MCF 10A (cell line): ENCODE data around the gene LTK. TPM values are rescaled to one million over a fixed set of nuclear protein-coding genes. Genes with fewer than 3 reads are reported as not detected.

Source experiments
- BruUV-seq: library from RNA; stranded (reverse); fragments of 400-500 nt; replicated peaks from 2 replicates; lab custom pipeline; 2021; lab: Mats Ljungman, UMichigan
- CTCF ChIA-PET: fragments of 300-600 bp; sonication (Branson Sonifier 250); formaldehyde crosslinking; extraction: SDS; loops from one replicate; lab custom pipeline; 2021; ENCODE audit warnings: antibody characterized with exemption, inconsistent platforms; lab: Yijun Ruan, JAX
- POLR2A ChIA-PET: fragments of 300-600, 350-650 bp; sonication (Branson Sonifier 250); formaldehyde crosslinking; extraction: SDS; loops from one replicate; lab custom pipeline; 2020; ENCODE audit warnings: antibody characterized with exemption, inconsistent platforms; lab: Yijun Ruan, JAX
- DNase-seq: peaks from one replicate; pipeline ENCODE4 v3.0.0-alpha.2; 2018; ENCODE audit not compliant: unreplicated experiment
- H3K27ac Mint-ChIP-seq: one replicate; pipeline ENCODE4 v1.8.0; 2022; ENCODE audit warnings: mild to moderate bottlenecking, low read depth, mixed read lengths; ENCODE audit not compliant: unreplicated experiment
- H3K27me3 Mint-ChIP-seq: one replicate; pipeline ENCODE4 v1.8.0; 2022; ENCODE audit warnings: mixed read lengths; ENCODE audit not compliant: insufficient read depth, unreplicated experiment
- H3K36me3 Mint-ChIP-seq: one replicate; pipeline ENCODE4 v1.8.0; 2022; ENCODE audit warnings: mild to moderate bottlenecking, moderate library complexity, mixed read lengths; ENCODE audit not compliant: insufficient read depth, unreplicated experiment
- H3K4me1 Mint-ChIP-seq: one replicate; pipeline ENCODE4 v1.8.0; 2022; ENCODE audit warnings: mixed read lengths; ENCODE audit not compliant: insufficient read depth, unreplicated experiment
- H3K4me3 Mint-ChIP-seq: one replicate; pipeline ENCODE4 v1.8.0; 2022; ENCODE audit warnings: mild to moderate bottlenecking, moderate library complexity, mixed read lengths; ENCODE audit not compliant: unreplicated experiment
- H3K9me3 Mint-ChIP-seq: one replicate; pipeline ENCODE4 v1.8.0; 2022; ENCODE audit warnings: mixed read lengths; ENCODE audit not compliant: unreplicated experiment
- CTCF ChIP-seq: fragments of 200-600 bp; IDR thresholded peaks from one replicate; pipeline ENCODE4 v1.8.0; 2022; ENCODE audit warnings: antibody characterized with exemption, mild to moderate bottlenecking; ENCODE audit not compliant: unreplicated experiment
- intact Hi-C: fragments of 100-400 bp; cut with micrococcal nuclease; formaldehyde crosslinking; loops from 2 replicates; pipeline ENCODE4 v1.14.1; 2022
- total RNA-seq: library from RNA; stranded (reverse); gene quantifications from 2 replicates; pipeline ENCODE4 v1.2.3, GENCODE V29; 2022

Gene LTK
- total RNA-seq, 1 experiment from 2014 or later: not detected

DNA sequence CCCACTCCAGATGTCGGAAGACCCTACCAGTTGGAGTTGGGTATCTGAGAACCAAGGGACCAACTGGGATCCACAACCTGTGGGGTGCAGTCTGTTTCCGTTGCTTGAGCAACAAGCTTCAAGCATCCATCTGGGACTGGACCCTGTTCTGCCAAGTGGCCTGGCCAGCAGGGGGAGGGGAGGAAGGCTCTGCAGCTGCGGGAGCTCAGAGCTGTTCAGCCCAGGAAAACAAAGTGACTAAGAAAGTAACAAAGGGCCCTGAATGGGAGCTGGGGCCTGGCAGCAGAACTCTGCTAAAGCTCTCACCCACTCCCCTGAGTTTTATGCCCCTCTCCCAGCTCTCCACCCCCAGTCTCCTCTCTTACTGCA lies 48.1 kb upstream of the LTK start:
- BruUV-seq: no TSS peak
- POLR2A ChIA-PET: interaction anchor here (0.6 kb wide), 1 partner anchor 180 kb away, joined by 3 read pairs; no protein-coding TSS in a partner anchor
- CTCF ChIA-PET: interaction anchor here (0.9 to 1.1 kb wide), 2 partner anchors 42 to 210 kb away, joined by 4 read pairs; no protein-coding TSS in a partner anchor
- H3K36me3 Mint-ChIP-seq: no peaks in the 10 kb centered on the region
- no peaks in the 10 kb centered on the region for H3K27me3 Mint-ChIP-seq
- no peak for TF ChIP-seq CTCF
- H3K9me3 Mint-ChIP-seq: no peaks in the 10 kb centered on the region
- H3K4me3 Mint-ChIP-seq: no peak overlapping the region
- DNase-seq: no peak
- intact Hi-C loops: no loop called here
- no peak overlapping the region for H3K27ac Mint-ChIP-seq
- H3K4me1 Mint-ChIP-seq: no peaks in the 10 kb centered on the region

- no peak for TF ChIP-seq CTCF
- Mint-ChIP-seq H3K4me3 (no peak overlapping the region), H3K36me3 (no peaks in the 10 kb centered on the region), H3K27ac (no peak overlapping the region), H3K9me3 (no peaks in the 10 kb centered on the region), H3K27me3 (no peaks in the 10 kb centered on the region), H3K4me1 (no peaks in the 10 kb centered on the region)
- ChIA-PET CTCF (no interaction called here), POLR2A (interaction anchor here (0.6 kb wide), 1 partner anchor 180 kb away, joined by 3 read pairs; no protein-coding TSS in a partner anchor)
- DNase-seq: no peak
- intact Hi-C loops: no loop called here
- BruUV-seq: no TSS peak
These were observed 47.6 kb upstream of the LTK start for GRCh38 chr15:41561104-41561776.

- ChIA-PET CTCF (no interaction called here), POLR2A (no interaction called here)
- H3K27ac Mint-ChIP-seq: no peak overlapping the region
- no peak for DNase-seq
- BruUV-seq: no TSS peak
- no peak overlapping the region for H3K4me3 Mint-ChIP-seq
- TF ChIP-seq CTCF: no peak
- H3K4me1 Mint-ChIP-seq: no peaks in the 10 kb centered on the region
- H3K36me3 Mint-ChIP-seq: no peaks in the 10 kb centered on the region
- H3K9me3 Mint-ChIP-seq: no peaks in the 10 kb centered on the region
- no peaks in the 10 kb centered on the region for H3K27me3 Mint-ChIP-seq
- intact Hi-C loops: no loop called here
These were observed 46.9 kb upstream of the LTK start for GRCh38 chr15:41560572-41560874.

DNA sequence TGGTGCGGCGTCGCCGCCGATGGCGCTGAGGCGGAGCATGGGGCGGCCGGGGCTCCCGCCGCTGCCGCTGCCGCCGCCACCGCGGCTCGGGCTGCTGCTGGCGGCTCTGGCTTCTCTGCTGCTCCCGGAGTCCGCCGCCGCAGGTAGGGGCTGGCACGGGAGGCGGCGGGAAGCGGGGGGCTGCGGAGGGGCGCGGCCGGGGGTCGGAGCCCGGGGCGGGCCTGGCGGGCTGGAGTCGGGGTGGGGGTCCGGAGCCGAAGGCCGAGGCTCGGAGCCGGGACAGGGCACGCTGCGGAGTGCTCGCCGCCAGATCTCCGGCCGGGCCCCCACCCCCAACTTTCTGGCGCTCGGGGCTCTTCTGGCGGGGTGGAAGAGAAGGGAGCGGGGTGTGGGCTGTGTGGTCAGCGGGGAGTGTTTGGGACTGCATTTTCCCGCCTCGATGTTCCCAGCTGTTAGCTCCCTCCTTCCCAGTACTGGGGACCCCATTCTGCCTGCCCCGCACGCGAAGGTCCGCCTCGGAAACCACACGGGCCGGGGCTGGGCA lies 45.7 kb upstream of the LTK start:
- Mint-ChIP-seq H3K4me1 (no peaks in the 10 kb centered on the region), H3K27me3 (no peaks in the 10 kb centered on the region), H3K36me3 (no peaks in the 10 kb centered on the region), H3K27ac (no peak overlapping the region), H3K4me3 (peak overlapping the region; percentile 75), H3K9me3 (no peaks in the 10 kb centered on the region)
- no peak for DNase-seq
- no TSS peak for BruUV-seq
- CTCF ChIA-PET: interaction anchor here (1.4 kb wide), 1 partner anchor 110 kb away, joined by 3 read pairs; no protein-coding TSS in a partner anchor
- intact Hi-C loops: loop anchor here (5.0 to 10.0 kb wide), 3 partner anchors 45 to 213 kb away; partner anchors contain the start of gene MAPKBP1
- no peak for TF ChIP-seq CTCF
- POLR2A ChIA-PET: interaction anchor here (0.8 to 1.6 kb wide), 2 partner anchors 11 to 102 kb away, joined by 3 to 4 read pairs; no protein-coding TSS in a partner anchor
